Measurements from ENCODE around the gene PBX4. TPM values are rescaled to one million over a fixed set of nuclear protein-coding genes. Genes with fewer than 3 reads are reported as not detected.

PBX4 gene
- total RNA-seq, 1 donor from 2014 or later, result 5.2 TPM

DNA sequence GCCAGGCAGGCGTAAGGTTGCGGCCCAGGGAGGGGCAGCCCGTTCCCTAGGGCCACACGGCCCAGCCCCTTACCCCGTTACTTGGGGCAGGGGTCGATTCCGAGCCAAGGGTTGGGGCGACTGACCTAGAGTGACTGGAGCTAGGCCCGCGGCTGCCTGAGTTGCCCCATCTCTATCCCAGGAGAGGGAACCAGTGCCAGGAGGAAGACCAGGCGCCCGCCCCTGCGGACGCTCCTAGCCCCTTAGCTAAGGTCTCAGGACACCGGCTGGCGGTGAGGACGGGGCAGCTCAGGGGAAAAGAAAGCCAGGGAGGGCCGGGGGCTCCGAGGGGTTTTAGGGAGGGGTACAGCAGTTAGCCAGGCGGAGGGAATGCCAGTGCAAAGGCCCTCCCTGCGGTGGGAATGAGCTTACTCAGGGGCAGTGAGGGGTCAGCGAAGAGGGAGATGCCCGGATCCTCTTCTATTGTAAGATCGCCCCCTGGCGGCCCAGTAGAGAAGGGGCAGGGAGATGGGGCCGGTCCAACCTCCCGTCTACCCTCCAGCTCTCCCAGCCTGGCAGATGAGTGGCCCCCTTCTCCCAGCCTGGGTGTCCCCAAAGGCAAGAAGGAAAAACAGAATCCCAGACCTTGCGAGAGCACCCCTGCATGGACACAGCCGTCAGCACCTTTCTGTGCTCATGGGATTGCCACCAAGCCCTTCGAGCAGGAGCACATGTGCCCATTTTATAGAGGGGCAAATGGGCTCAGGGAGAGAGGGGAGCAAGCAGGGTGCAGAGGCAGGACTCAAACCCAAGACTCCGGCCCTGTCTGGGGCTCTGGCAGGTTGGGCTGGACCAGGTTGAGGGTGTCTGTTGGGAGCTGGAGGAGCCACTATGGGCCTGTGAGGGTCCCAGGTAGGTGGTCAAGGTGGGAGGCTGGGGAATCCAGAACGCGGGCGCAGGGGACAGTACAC is 64.1 kb downstream of the PBX4 start:
- TF ChIP-seq, protein P1, sequence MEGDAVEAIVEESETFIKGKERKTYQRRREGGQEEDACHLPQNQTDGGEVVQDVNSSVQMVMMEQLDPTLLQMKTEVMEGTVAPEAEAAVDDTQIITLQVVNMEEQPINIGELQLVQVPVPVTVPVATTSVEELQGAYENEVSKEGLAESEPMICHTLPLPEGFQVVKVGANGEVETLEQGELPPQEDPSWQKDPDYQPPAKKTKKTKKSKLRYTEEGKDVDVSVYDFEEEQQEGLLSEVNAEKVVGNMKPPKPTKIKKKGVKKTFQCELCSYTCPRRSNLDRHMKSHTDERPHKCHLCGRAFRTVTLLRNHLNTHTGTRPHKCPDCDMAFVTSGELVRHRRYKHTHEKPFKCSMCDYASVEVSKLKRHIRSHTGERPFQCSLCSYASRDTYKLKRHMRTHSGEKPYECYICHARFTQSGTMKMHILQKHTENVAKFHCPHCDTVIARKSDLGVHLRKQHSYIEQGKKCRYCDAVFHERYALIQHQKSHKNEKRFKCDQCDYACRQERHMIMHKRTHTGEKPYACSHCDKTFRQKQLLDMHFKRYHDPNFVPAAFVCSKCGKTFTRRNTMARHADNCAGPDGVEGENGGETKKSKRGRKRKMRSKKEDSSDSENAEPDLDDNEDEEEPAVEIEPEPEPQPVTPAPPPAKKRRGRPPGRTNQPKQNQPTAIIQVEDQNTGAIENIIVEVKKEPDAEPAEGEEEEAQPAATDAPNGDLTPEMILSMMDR (IDR thresholded peaks at IDR 0.05; ENCODE audit: unreplicated experiment), result peak; percentile 67
- H3K9me3 Mint-ChIP-seq (ENCODE audit: low read depth), result no peaks in the 10 kb centered on the region
- H3K36me3 Mint-ChIP-seq (ENCODE audit: insufficient read depth), result no peaks in the 10 kb centered on the region
- DNase-seq (ENCODE audit: low spot score, unreplicated experiment), result no peak
- H3K27ac Mint-ChIP-seq, result no peak overlapping the region
- no peaks in the 10 kb centered on the region for H3K4me1 Mint-ChIP-seq (ENCODE audit: low read depth)
- H3K4me3 Mint-ChIP-seq (ENCODE audit: low read depth), result no peak overlapping the region
- no peaks in the 10 kb centered on the region for H3K27me3 Mint-ChIP-seq

DNA sequence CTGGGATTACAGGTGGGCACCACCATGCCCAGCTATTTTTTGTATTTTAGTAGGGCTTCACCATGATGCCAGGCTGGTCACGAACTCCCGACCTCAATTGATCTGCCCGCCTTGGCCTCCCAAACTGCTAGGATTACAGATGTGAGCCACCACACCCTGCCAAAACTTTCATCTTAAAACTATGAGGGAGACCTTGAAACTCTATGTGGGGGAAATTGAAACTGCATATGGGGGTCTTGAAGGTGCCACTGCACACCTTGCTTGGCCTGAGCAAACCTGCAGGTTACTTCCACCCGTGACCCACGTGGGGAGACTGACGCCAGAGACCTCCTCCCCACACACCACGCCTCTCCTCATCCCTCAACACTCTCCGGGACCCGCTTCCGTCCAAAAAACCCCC is 64.8 kb downstream of the PBX4 start:
- DNase-seq (ENCODE audit: low spot score, unreplicated experiment), result no peak
- Mint-ChIP-seq H3K27ac (peak overlapping the region; percentile 13), H3K27me3 (peaks cover 4% of the 10 kb centered on the region), H3K36me3 (ENCODE audit: insufficient read depth) (no peaks in the 10 kb centered on the region), H3K9me3 (ENCODE audit: low read depth) (no peaks in the 10 kb centered on the region), H3K4me3 (ENCODE audit: low read depth) (no peak overlapping the region), H3K4me1 (ENCODE audit: low read depth) (no peaks in the 10 kb centered on the region)
- TF ChIP-seq, protein P1 (IDR thresholded peaks at IDR 0.05; ENCODE audit: unreplicated experiment), result no peak

DNA sequence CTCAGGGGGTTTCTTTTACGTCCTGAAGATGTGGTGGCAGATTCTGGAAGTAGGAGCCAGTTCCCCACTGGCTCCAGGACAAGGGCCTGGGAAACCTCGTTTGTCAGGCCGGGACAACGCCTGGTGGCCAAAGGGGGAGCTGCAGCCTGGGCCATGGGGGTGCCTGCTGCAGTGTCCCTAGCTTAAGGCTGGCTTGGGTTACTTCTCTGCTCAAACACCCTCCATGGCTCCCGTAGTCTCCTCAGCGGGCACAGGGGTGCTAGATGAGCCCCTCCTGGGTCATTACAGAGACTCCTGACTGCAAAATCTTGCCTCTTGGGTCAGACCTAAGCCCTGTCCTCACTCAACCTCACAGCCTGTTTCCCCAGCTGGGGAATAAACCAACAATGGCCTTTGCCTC is 65.7 kb downstream of the PBX4 start:
- Mint-ChIP-seq H3K27me3 (peaks cover 4% of the 10 kb centered on the region), H3K27ac (no peak overlapping the region), H3K4me1 (ENCODE audit: low read depth) (no peaks in the 10 kb centered on the region), H3K9me3 (ENCODE audit: low read depth) (no peaks in the 10 kb centered on the region), H3K4me3 (ENCODE audit: low read depth) (no peak overlapping the region), H3K36me3 (ENCODE audit: insufficient read depth) (no peaks in the 10 kb centered on the region)
- TF ChIP-seq, protein P1 (IDR thresholded peaks at IDR 0.05; ENCODE audit: unreplicated experiment), result peak; percentile 64
- no peak for DNase-seq (ENCODE audit: low spot score, unreplicated experiment)

GRCh38 chr19:19551853-19552192 is 66.7 kb downstream of the PBX4 start:
- Mint-ChIP-seq H3K4me3 (ENCODE audit: low read depth) (no peak overlapping the region), H3K36me3 (ENCODE audit: insufficient read depth) (no peaks in the 10 kb centered on the region), H3K4me1 (ENCODE audit: low read depth) (no peaks in the 10 kb centered on the region), H3K27me3 (peaks cover 4% of the 10 kb centered on the region), H3K9me3 (ENCODE audit: low read depth) (no peaks in the 10 kb centered on the region), H3K27ac (no peak overlapping the region)
- no peak for DNase-seq (ENCODE audit: low spot score, unreplicated experiment)
- TF ChIP-seq, protein P1 (IDR thresholded peaks at IDR 0.05; ENCODE audit: unreplicated experiment), result no peak

GRCh38 chr19:19550972-19551852 is 67.3 kb downstream of the PBX4 start:
- H3K4me3 Mint-ChIP-seq (ENCODE audit: low read depth), result no peak overlapping the region
- no peak for DNase-seq (ENCODE audit: low spot score, unreplicated experiment)
- no peaks in the 10 kb centered on the region for H3K9me3 Mint-ChIP-seq (ENCODE audit: low read depth)
- peaks cover 4% of the 10 kb centered on the region for H3K27me3 Mint-ChIP-seq
- no peaks in the 10 kb centered on the region for H3K4me1 Mint-ChIP-seq (ENCODE audit: low read depth)
- TF ChIP-seq, protein P1 (IDR thresholded peaks at IDR 0.05; ENCODE audit: unreplicated experiment), result no peak
- H3K36me3 Mint-ChIP-seq (ENCODE audit: insufficient read depth), result no peaks in the 10 kb centered on the region
- no peak overlapping the region for H3K27ac Mint-ChIP-seq
